ENCODE data around the gene VPREB3. TPM values are rescaled to one million over a fixed set of nuclear protein-coding genes. Genes with fewer than 3 reads are reported as not detected.

The VPREB3 gene
- total and polyA plus RNA-seq, 2 experiments from 2014 or later = not detected

GRCh38 chr22:23781065-23781464, 26.8 kb upstream of the VPREB3 start:
- TF ChIP-seq EZH2 (IDR thresholded peaks at IDR 0.05; ENCODE audit: borderline replicate concordance) (no peak), EZH2phosphoT487 (IDR thresholded peaks at IDR 0.05; ENCODE audit: low read depth, severe bottlenecking, unreplicated experiment) (no peak), CTCF (IDR thresholded peaks at IDR 0.05; ENCODE audit: poor library complexity) (no peak)
- H4K20me1 ChIP-seq (ENCODE audit: insufficient read depth, poor library complexity, severe bottlenecking) = no peaks in the 10 kb centered on the region
- WGBS (ENCODE audit: low lambda C conversion rate, missing lambda C conversion rate) = 91% methylated on average over 15 of the region's 15 CpGs
- no peak overlapping the region for H3K4me2 ChIP-seq
- H3K79me2 ChIP-seq = no peaks in the 10 kb centered on the region
- H3K36me3 ChIP-seq (replicated peaks; ENCODE audit: insufficient read depth, low read depth) = no peaks in the 10 kb centered on the region
- DNase-seq (ENCODE audit: low spot score) = no peak
- peak overlapping the region; percentile 53 for H3K27ac ChIP-seq
- H3K4me1 ChIP-seq (ENCODE audit: insufficient read depth) = peaks cover 31% of the 10 kb centered on the region
- H3K4me3 ChIP-seq = no peak overlapping the region
- H2AFZ ChIP-seq = no peak overlapping the region
- H3K9me3 ChIP-seq (ENCODE audit: low read depth) = no peaks in the 10 kb centered on the region
- H3K9me2 ChIP-seq (replicated peaks; ENCODE audit: insufficient read depth) = no peaks in the 10 kb centered on the region
- H3K27me3 ChIP-seq = no peaks in the 10 kb centered on the region

- no peaks in the 10 kb centered on the region for H3K9me3 ChIP-seq (ENCODE audit: low read depth)
- no peak overlapping the region for H3K27ac ChIP-seq
- H3K79me2 ChIP-seq = peaks cover under 1% of the 10 kb centered on the region
- no peak overlapping the region for H3K4me3 ChIP-seq
- H3K9me2 ChIP-seq (replicated peaks; ENCODE audit: insufficient read depth) = no peaks in the 10 kb centered on the region
- H3K4me1 ChIP-seq (ENCODE audit: insufficient read depth) = peaks cover 32% of the 10 kb centered on the region
- TF ChIP-seq EZH2 (IDR thresholded peaks at IDR 0.05; ENCODE audit: borderline replicate concordance) (no peak), CTCF (IDR thresholded peaks at IDR 0.05; ENCODE audit: poor library complexity) (no peak), EZH2phosphoT487 (IDR thresholded peaks at IDR 0.05; ENCODE audit: low read depth, severe bottlenecking, unreplicated experiment) (no peak)
- no peak overlapping the region for H3K4me2 ChIP-seq
- no peak overlapping the region for H2AFZ ChIP-seq
- no peaks in the 10 kb centered on the region for H3K27me3 ChIP-seq
- H3K36me3 ChIP-seq (replicated peaks; ENCODE audit: insufficient read depth, low read depth) = no peaks in the 10 kb centered on the region
- DNase-seq (ENCODE audit: low spot score) = no peak
- H4K20me1 ChIP-seq (ENCODE audit: insufficient read depth, poor library complexity, severe bottlenecking) = no peaks in the 10 kb centered on the region
- 90% methylated on average over 20 of the region's 20 CpGs for WGBS (ENCODE audit: low lambda C conversion rate, missing lambda C conversion rate)
These were observed 26.0 kb upstream of the VPREB3 start for GRCh38 chr22:23780146-23780748.

- WGBS (ENCODE audit: low lambda C conversion rate, missing lambda C conversion rate) = 91% methylated on average over 5 of the region's 5 CpGs
- no peak overlapping the region for H3K27ac ChIP-seq
- H3K9me2 ChIP-seq (replicated peaks; ENCODE audit: insufficient read depth) = no peaks in the 10 kb centered on the region
- H2AFZ ChIP-seq = no peak overlapping the region
- peaks cover 37% of the 10 kb centered on the region for H3K4me1 ChIP-seq (ENCODE audit: insufficient read depth)
- H3K36me3 ChIP-seq (replicated peaks; ENCODE audit: insufficient read depth, low read depth) = no peaks in the 10 kb centered on the region
- no peaks in the 10 kb centered on the region for H4K20me1 ChIP-seq (ENCODE audit: insufficient read depth, poor library complexity, severe bottlenecking)
- no peak overlapping the region for H3K4me2 ChIP-seq
- DNase-seq (ENCODE audit: low spot score) = no peak
- no peaks in the 10 kb centered on the region for H3K27me3 ChIP-seq
- H3K4me3 ChIP-seq = no peak overlapping the region
- peaks cover 4% of the 10 kb centered on the region for H3K79me2 ChIP-seq
- H3K9me3 ChIP-seq (ENCODE audit: low read depth) = no peaks in the 10 kb centered on the region
- TF ChIP-seq EZH2phosphoT487 (IDR thresholded peaks at IDR 0.05; ENCODE audit: low read depth, severe bottlenecking, unreplicated experiment) = no peak
- no peak for TF ChIP-seq CTCF (IDR thresholded peaks at IDR 0.05; ENCODE audit: poor library complexity)
- no peak for TF ChIP-seq EZH2 (IDR thresholded peaks at IDR 0.05; ENCODE audit: borderline replicate concordance)
These were observed 25.5 kb upstream of the VPREB3 start for GRCh38 chr22:23779731-23780130.

Measured in hepatocyte (in vitro differentiated cells).